Keratinocyte (primary cell): ENCODE results near the gene DOK6. TPM values are rescaled to one million over a fixed set of nuclear protein-coding genes. Genes with fewer than 3 reads are reported as not detected.

Experiments used
- DNase-seq: peaks from one replicate; pipeline ENCODE4 v3.0.0-alpha.2; 2011; ENCODE audit warnings: low read depth, missing footprints, low spot score
- FAIRE-seq: peaks from 2 replicates; lab custom pipeline; 2011; peaks lifted over from hg19 to GRCh38; lab: Jason Lieb, UNC
- H2AFZ ChIP-seq: 2 replicates; pipeline ENCODE4 v1.6.0; 2012; ENCODE audit warnings: low read length, control low read depth, inconsistent platforms; ENCODE audit not compliant: control insufficient read depth
- H3K27ac ChIP-seq: 2 replicates; pipeline ENCODE4 v1.5.1; 2011; ENCODE audit warnings: low read length; ENCODE audit not compliant: control insufficient read depth, insufficient read depth
- H3K27me3 ChIP-seq: 3 replicates; pipeline ENCODE4 v1.6.0; 2011; ENCODE audit warnings: low read length; ENCODE audit not compliant: control insufficient read depth, insufficient read depth; ENCODE audit errors: extremely low read depth
- H3K36me3 ChIP-seq, 2 experiments: 2 replicates in 1 of 2; 3 replicates in 1 of 2; pipeline ENCODE4 v1.5.1; 2011; ENCODE audit warnings: low read length in 2 of 2, mild to moderate bottlenecking in 1 of 2; ENCODE audit not compliant: control insufficient read depth in 2 of 2, insufficient read depth in 2 of 2; ENCODE audit errors: extremely low read depth in 1 of 2
- H3K4me1 ChIP-seq: 3 replicates; pipeline ENCODE4 v1.5.1; 2011; ENCODE audit warnings: low read length; ENCODE audit not compliant: control insufficient read depth, insufficient read depth; ENCODE audit errors: extremely low read depth
- H3K4me2 ChIP-seq: 3 replicates; pipeline ENCODE4 v1.6.0; 2011; ENCODE audit warnings: low read depth, low read length; ENCODE audit not compliant: control insufficient read depth, insufficient read depth; ENCODE audit errors: extremely low read depth
- H3K4me3 ChIP-seq, 3 experiments: fragments of 200-600 bp in 1 of 3; sonication (generic) in 1 of 3; 2 replicates in 2 of 3; 3 replicates in 1 of 3; pipeline ENCODE4 v1.5.1; 2011 to 2016; ENCODE audit warnings: low read length in 3 of 3, mild to moderate bottlenecking in 3 of 3, control low read depth in 2 of 3, inconsistent platforms in 1 of 3, low read depth in 1 of 3, mixed read lengths in 1 of 3, mixed run types in 1 of 3, moderate library complexity in 1 of 3; ENCODE audit not compliant: control insufficient read depth in 2 of 3, insufficient read depth in 2 of 3; ENCODE audit errors: extremely low read depth in 1 of 3
- H3K79me2 ChIP-seq: 2 replicates; pipeline ENCODE4 v1.6.0; 2012; ENCODE audit warnings: low read length; ENCODE audit not compliant: control insufficient read depth, insufficient read depth
- H3K9ac ChIP-seq: 3 replicates; pipeline ENCODE4 v1.6.0; 2011; ENCODE audit warnings: low read length; ENCODE audit not compliant: control insufficient read depth, insufficient read depth; ENCODE audit errors: extremely low read depth
- H3K9me1 ChIP-seq: 3 replicates; pipeline ENCODE4 v1.6.0; 2011; ENCODE audit warnings: low read length; ENCODE audit not compliant: control insufficient read depth, insufficient read depth; ENCODE audit errors: extremely low read depth
- H3K9me3 ChIP-seq: 2 replicates; pipeline ENCODE4 v1.5.1; 2012; ENCODE audit warnings: low read depth, low read length; ENCODE audit not compliant: control insufficient read depth
- H4K20me1 ChIP-seq: 3 replicates; pipeline ENCODE4 v1.6.0; 2011; ENCODE audit warnings: low read length; ENCODE audit not compliant: control insufficient read depth, insufficient read depth; ENCODE audit errors: extremely low read depth
- EZH2 ChIP-seq: IDR thresholded peaks from one replicate; pipeline ENCODE4 v1.6.1; 2012; ENCODE audit warnings: inconsistent platforms, mild to moderate bottlenecking, low read length, moderate library complexity
- dilution Hi-C: fragments of 300-500 bp; cut with MboI; formaldehyde crosslinking; loops from one replicate; pipeline ENCODE4 v1.7.0; 2020; ENCODE audit warnings: low sequenced_read_pairs; ENCODE audit not compliant: extremely low pct_ligation_motif_present
- polyA plus RNA-seq, 5 experiments: library from polyadenylated mRNA; depleted of rRNA in 3 of 5; stranded (reverse) in 3 of 5; stranded (forward) in 1 of 5; unstranded in 1 of 5; fragments of >200 nt; gene quantifications; 1 replicate in 1 of 5; 2 replicates in 3 of 5; 3 replicates in 1 of 5; pipeline versions ENCODE4 v1.2.1 to v1.2.3, GENCODE V29; 2011 to 2012; ENCODE audit warnings: missing spikeins in 2 of 5, low read depth in 1 of 5, low replicate concordance in 1 of 5
- TF ChIP-seq, protein P1 (sequence below), 3 experiments: IDR thresholded peaks in 1 of 3; conservative IDR thresholded peaks in 1 of 3; optimal IDR thresholded peaks in 1 of 3; 2 replicates in 2 of 3; 3 replicates in 1 of 3; pipeline versions ENCODE3 to v1.5.1; 2011; ENCODE audit warnings: low read length in 3 of 3, mild to moderate bottlenecking in 3 of 3, moderate library complexity in 2 of 3, control low read depth in 1 of 3, inconsistent platforms in 1 of 3; ENCODE audit not compliant: insufficient read depth in 2 of 3; ENCODE audit errors: extremely low read depth in 1 of 3

The DOK6 gene
- polyA plus RNA-seq, 1 donor (not counting 4 experiments of a cell fraction or from before 2014, with no cell fraction given): not detected

DNA sequence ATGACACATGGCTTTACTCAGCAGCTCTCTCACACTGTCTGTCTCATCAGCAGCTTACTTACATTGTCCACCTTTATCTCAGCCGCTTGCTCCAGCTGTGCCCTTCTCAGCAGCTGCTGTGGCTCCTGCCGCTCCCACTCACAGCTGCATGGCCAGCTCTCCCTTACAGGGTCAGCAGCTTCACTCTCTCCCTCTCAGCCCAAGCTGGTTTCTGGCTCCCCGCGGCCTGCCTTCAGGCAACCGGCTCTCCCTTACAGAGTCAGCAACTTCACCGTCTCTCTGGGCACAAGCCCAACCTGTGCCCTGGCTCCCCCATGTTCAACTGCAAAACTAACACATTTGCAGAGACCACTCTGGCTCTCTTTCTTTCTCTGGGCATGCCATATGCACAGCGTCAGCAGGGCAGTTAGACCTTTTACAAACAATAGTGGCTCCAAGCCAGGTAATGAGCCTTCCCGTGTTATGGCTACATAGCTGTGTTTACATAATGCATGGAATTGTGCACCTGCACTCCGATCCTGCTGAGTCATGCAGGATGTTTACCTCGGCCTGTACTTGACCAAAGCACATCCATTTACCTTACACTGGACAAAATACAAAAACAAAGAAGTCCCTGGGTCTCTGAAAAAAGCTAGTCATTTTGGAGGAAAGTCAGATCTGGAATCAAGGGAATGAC, 167.3 kb downstream of the DOK6 start:
- dilution Hi-C loops: no loop called here
- H3K9ac ChIP-seq: no peak overlapping the region
- DNase-seq (no peak), FAIRE-seq (no peak)
- no peak overlapping the region for H3K4me2 ChIP-seq
- H3K27ac ChIP-seq: no peak overlapping the region
- no peak overlapping the region for H3K4me3 ChIP-seq
- H4K20me1 ChIP-seq: no peaks in the 10 kb centered on the region
- H3K36me3 ChIP-seq: no peaks in the 10 kb centered on the region
- no peaks in the 10 kb centered on the region for H3K79me2 ChIP-seq
- H2AFZ ChIP-seq: no peak overlapping the region
- no peaks in the 10 kb centered on the region for H3K4me1 ChIP-seq
- H3K9me3 ChIP-seq: no peaks in the 10 kb centered on the region
- H3K27me3 ChIP-seq: no peaks in the 10 kb centered on the region
- TF ChIP-seq, protein P1, sequence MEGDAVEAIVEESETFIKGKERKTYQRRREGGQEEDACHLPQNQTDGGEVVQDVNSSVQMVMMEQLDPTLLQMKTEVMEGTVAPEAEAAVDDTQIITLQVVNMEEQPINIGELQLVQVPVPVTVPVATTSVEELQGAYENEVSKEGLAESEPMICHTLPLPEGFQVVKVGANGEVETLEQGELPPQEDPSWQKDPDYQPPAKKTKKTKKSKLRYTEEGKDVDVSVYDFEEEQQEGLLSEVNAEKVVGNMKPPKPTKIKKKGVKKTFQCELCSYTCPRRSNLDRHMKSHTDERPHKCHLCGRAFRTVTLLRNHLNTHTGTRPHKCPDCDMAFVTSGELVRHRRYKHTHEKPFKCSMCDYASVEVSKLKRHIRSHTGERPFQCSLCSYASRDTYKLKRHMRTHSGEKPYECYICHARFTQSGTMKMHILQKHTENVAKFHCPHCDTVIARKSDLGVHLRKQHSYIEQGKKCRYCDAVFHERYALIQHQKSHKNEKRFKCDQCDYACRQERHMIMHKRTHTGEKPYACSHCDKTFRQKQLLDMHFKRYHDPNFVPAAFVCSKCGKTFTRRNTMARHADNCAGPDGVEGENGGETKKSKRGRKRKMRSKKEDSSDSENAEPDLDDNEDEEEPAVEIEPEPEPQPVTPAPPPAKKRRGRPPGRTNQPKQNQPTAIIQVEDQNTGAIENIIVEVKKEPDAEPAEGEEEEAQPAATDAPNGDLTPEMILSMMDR (optimal IDR thresholded peaks at IDR 0.05 in 1 of 3, IDR thresholded peaks at IDR 0.05 in 1 of 3, conservative IDR thresholded peaks at IDR 0.05 in 1 of 3; ENCODE audit: extremely low read depth in 1 of 3, insufficient read depth in 2 of 3, low read length in 3 of 3): no peak
- H3K9me1 ChIP-seq: no peaks in the 10 kb centered on the region

DNA sequence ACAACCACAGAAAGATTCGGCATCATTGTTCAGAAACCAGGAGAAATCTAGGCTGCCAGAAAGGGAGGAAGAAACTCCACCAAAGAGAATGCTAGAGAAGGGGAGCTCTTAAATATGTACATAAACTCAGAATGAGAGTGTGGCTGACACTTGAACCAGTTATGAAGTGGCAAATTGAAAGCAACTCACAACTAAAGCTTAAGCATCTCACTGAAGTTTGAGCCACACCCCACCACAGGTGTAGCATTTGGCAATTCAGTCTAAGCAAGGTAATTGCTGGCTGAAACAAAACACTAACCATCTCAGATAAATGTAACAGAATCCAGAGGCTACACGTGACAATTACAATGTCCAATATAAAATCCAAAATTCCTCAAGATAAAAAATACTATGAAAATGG, 168.4 kb downstream of the DOK6 start:
- Histone ChIP-seq H3K27me3 (no peaks in the 10 kb centered on the region), H3K4me2 (no peak overlapping the region), H3K79me2 (no peaks in the 10 kb centered on the region), H3K9me1 (no peaks in the 10 kb centered on the region), H3K36me3 (no peaks in the 10 kb centered on the region), H4K20me1 (no peaks in the 10 kb centered on the region), H3K9ac (no peak overlapping the region), H3K9me3 (no peaks in the 10 kb centered on the region), H2AFZ (no peak overlapping the region), H3K4me1 (no peaks in the 10 kb centered on the region), H3K27ac (no peak overlapping the region), H3K4me3 (no peak overlapping the region)
- DNase-seq: no peak
- FAIRE-seq: no peak
- no peak for TF ChIP-seq EZH2
- TF ChIP-seq, protein P1 (optimal IDR thresholded peaks at IDR 0.05 in 1 of 3, IDR thresholded peaks at IDR 0.05 in 1 of 3, conservative IDR thresholded peaks at IDR 0.05 in 1 of 3; ENCODE audit: extremely low read depth in 1 of 3, insufficient read depth in 2 of 3, low read length in 3 of 3): no peak
- dilution Hi-C loops: no loop called here
